Measurements from ENCODE around the gene TRAIP.

DNA sequence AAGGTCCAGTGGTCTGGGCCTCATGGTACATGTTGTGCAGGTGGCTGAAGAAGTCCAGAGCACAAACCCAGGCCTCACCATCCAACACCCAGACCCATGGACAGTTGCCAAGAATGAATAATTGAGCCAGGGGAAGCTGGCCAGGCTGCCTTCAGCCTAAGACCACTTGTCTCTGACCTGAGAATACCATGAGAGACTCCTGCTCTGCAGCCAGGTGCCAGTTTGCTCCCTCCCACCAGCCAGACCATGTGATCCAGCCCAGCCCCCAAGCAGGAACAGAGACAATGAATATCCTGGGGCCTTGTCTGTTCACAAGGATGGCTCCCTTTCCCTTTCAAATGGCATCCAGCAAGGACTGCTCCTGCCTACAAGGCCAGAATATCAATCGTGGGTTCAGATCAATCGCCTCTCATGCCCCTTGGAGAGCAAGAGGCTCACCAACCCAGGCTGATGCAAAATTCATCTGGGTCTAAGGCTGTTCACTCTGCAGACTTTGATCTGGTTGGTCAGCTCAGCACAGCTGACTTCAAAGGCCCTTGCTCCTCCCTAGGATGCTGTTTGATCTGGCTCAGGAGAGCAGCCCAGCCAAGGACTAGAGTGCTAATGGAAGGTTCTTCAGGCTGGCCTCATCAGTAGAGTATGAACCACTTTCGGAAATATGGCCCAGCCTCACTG lies 13.4 kb downstream of the TRAIP start:
- TF ChIP-seq, protein P1, sequence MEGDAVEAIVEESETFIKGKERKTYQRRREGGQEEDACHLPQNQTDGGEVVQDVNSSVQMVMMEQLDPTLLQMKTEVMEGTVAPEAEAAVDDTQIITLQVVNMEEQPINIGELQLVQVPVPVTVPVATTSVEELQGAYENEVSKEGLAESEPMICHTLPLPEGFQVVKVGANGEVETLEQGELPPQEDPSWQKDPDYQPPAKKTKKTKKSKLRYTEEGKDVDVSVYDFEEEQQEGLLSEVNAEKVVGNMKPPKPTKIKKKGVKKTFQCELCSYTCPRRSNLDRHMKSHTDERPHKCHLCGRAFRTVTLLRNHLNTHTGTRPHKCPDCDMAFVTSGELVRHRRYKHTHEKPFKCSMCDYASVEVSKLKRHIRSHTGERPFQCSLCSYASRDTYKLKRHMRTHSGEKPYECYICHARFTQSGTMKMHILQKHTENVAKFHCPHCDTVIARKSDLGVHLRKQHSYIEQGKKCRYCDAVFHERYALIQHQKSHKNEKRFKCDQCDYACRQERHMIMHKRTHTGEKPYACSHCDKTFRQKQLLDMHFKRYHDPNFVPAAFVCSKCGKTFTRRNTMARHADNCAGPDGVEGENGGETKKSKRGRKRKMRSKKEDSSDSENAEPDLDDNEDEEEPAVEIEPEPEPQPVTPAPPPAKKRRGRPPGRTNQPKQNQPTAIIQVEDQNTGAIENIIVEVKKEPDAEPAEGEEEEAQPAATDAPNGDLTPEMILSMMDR (IDR thresholded peaks at IDR 0.05): no peak
- TF ChIP-seq EZH2 (IDR thresholded peaks at IDR 0.05; ENCODE audit: borderline replicate concordance, insufficient read depth, low read depth, low read length, poor library complexity, severe bottlenecking): no peak
